Mononuclear cell (primary cell): Measurements from ENCODE around the gene HOMER1. TPM values are rescaled to one million over a fixed set of nuclear protein-coding genes. Genes with fewer than 3 reads are reported as not detected.

Experiments
- H3K27me3 ChIP-seq: 2 replicates; pipeline ENCODE4 v1.6.0; 2011; ENCODE audit warnings: low read length, control low read depth; ENCODE audit not compliant: insufficient read depth
- H3K4me1 ChIP-seq: 2 replicates; pipeline ENCODE4 v1.5.1; 2011; ENCODE audit warnings: mild to moderate bottlenecking, low read length, control low read depth; ENCODE audit not compliant: insufficient read depth
- H3K4me3 ChIP-seq: 2 replicates; pipeline ENCODE4 v1.5.1; 2011; ENCODE audit warnings: mild to moderate bottlenecking, low read length, moderate library complexity
- H3K9me3 ChIP-seq: 2 replicates; pipeline ENCODE4 v1.5.1; 2011; ENCODE audit warnings: low read depth, mild to moderate bottlenecking, control low read depth, low read length
- total RNA-seq: library from RNA; depleted of rRNA; stranded (reverse); fragments of >200 nt; gene quantifications from one replicate; pipeline ENCODE4 v1.2.3, GENCODE V29; 2012

The HOMER1 gene
- total RNA-seq, 1 donor: 9.7 TPM

- no peak overlapping the region for H3K4me3 ChIP-seq
- peaks cover 4% of the 10 kb centered on the region for H3K27me3 ChIP-seq
- no peaks in the 10 kb centered on the region for H3K4me1 ChIP-seq
- no peaks in the 10 kb centered on the region for H3K9me3 ChIP-seq
Measured at GRCh38 chr5:79487251-79487650, 26.7 kb downstream of the HOMER1 start.

- H3K4me3 ChIP-seq: no peak overlapping the region
- H3K4me1 ChIP-seq: no peaks in the 10 kb centered on the region
- peaks cover 4% of the 10 kb centered on the region for H3K27me3 ChIP-seq
- no peaks in the 10 kb centered on the region for H3K9me3 ChIP-seq
Measured at GRCh38 chr5:79486116-79486515, 27.8 kb downstream of the HOMER1 start.

DNA sequence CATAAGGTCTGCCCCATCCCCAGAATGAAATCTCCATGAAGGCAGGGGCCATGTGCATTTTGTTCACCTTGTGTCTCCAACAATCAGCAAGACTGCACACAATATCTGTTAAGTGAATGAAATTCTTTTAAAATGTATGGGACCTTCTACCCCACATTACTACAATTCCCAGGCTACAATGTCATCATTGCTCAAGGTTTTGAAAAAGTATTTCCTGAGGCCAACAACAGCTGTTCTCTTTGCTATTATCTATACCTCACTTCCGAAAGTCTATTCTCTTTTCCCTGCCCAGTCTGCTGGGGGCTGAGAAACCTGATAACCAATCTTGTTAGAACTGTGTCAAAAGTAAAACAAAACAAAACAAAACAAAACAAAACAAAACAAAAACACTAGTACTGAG lies 29.2 kb downstream of the HOMER1 start:
- Histone ChIP-seq H3K4me3 (no peak overlapping the region), H3K27me3 (peaks cover 2% of the 10 kb centered on the region), H3K4me1 (no peaks in the 10 kb centered on the region), H3K9me3 (no peaks in the 10 kb centered on the region)

DNA sequence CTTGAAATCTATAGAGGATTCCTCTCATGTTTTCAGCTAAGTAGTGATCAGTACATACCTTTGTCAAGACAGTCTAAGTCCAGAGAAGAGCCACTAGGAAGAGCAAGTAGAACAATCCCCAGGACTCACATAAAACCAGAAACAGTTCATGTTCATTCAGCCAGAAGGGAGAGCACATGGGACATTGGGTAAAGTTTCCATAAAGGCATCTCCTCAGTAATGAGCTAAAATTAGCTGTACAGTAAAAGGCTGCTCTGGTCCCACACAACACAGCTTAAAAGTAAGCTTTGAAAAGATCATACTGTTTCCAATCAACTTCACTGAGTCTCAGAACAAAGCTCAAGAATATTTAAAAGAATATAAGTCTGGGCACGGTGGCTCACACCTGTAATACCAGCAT lies 32.4 kb downstream of the HOMER1 start:
- H3K27me3 ChIP-seq: no peaks in the 10 kb centered on the region
- H3K4me1 ChIP-seq: no peaks in the 10 kb centered on the region
- no peak overlapping the region for H3K4me3 ChIP-seq
- no peaks in the 10 kb centered on the region for H3K9me3 ChIP-seq

GRCh38 chr5:79480991-79481390 lies 32.9 kb downstream of the HOMER1 start:
- no peaks in the 10 kb centered on the region for H3K9me3 ChIP-seq
- H3K4me3 ChIP-seq: no peak overlapping the region
- no peaks in the 10 kb centered on the region for H3K4me1 ChIP-seq
- H3K27me3 ChIP-seq: no peaks in the 10 kb centered on the region

DNA sequence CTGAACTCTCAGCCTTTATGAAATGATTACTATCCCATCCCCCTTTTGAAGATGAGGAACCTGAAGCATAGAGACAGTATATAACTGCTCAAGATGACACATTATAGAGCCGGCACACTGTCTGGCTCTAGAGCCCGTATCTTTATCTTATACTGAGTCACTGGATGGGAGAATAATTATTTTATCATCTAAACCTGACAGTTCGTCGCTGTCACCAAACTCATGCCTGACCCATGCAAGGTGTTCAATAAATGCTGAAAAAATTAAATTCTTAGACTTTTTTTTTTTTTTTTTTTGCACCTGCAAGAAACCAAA lies 38.8 kb downstream of the HOMER1 start:
- Histone ChIP-seq H3K4me1 (no peaks in the 10 kb centered on the region), H3K27me3 (no peaks in the 10 kb centered on the region), H3K4me3 (no peak overlapping the region), H3K9me3 (no peaks in the 10 kb centered on the region)

- no peaks in the 10 kb centered on the region for H3K27me3 ChIP-seq
- H3K4me3 ChIP-seq: no peak overlapping the region
- no peaks in the 10 kb centered on the region for H3K9me3 ChIP-seq
- no peaks in the 10 kb centered on the region for H3K4me1 ChIP-seq
Measured at GRCh38 chr5:79474367-79475151, 39.4 kb downstream of the HOMER1 start.

- H3K4me1 ChIP-seq: no peaks in the 10 kb centered on the region
- H3K4me3 ChIP-seq: no peak overlapping the region
- no peaks in the 10 kb centered on the region for H3K9me3 ChIP-seq
- H3K27me3 ChIP-seq: no peaks in the 10 kb centered on the region
Measured at GRCh38 chr5:79471556-79471955, 42.4 kb downstream of the HOMER1 start.

- Histone ChIP-seq H3K4me3 (no peak overlapping the region), H3K27me3 (no peaks in the 10 kb centered on the region), H3K4me1 (no peaks in the 10 kb centered on the region), H3K9me3 (no peaks in the 10 kb centered on the region)
Measured at GRCh38 chr5:79464695-79465332, 49.1 kb downstream of the HOMER1 start.

GRCh38 chr5:79464278-79464677 lies 49.7 kb downstream of the HOMER1 start:
- H3K4me3 ChIP-seq: no peak overlapping the region
- H3K9me3 ChIP-seq: no peaks in the 10 kb centered on the region
- H3K27me3 ChIP-seq: no peaks in the 10 kb centered on the region

DNA sequence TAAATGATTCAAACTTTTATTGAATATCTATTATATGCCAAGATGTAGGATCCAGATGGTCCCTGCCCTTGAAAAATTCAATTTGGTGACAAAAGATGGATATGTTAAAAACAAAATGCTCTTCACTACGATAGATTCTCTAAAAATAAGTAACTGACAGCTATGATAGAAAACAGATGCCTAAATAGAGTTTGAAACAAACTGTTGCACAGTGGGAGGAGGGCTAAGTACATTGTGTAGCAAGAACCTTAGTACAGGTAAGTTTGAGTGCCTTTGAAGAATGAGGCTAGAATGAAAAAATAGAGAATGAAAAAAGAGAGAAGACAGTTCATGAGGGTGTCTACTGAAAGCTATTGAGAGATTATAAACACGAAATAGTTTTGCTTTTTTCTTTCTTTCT lies 54.3 kb downstream of the HOMER1 start:
- H3K9me3 ChIP-seq: no peaks in the 10 kb centered on the region
- H3K4me3 ChIP-seq: no peak overlapping the region
- no peaks in the 10 kb centered on the region for H3K4me1 ChIP-seq
- no peaks in the 10 kb centered on the region for H3K27me3 ChIP-seq

More at GRCh38 chr5:79464278-79464677, 49.7 kb downstream of the HOMER1 start:
- H3K4me1 ChIP-seq: no peaks in the 10 kb centered on the region

DNA sequence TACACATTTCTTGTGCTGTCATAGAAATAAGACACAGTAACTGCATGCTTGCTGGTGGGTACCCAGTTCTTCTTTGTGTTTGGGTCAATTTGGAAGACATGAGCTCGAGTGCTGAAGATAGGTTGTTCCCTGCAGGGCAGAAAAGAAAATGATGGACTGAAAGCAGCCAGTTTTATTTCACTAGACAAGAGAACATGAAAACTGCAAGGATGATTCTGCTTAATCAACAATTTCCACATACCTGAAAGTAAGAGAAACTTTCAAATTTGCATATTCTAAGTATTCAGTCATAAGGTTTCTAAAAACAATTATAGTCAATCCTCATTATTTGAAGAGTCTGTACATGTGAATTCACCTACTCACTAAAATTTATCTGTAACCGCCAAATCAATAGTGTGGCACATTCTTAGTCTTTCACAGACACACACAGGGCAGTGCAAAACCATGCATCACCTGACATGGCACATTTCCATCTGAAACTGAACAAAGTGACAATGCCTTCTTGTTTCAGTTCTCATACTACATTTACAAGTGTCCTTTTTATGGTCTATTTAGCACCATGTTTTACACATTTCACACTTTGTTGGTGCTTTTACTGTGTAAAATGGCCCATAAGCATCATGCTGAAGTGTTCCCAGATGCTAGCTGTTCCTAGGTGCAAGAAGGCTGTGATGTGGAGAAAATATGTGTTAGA lies 56.9 kb downstream of the HOMER1 start:
- no peak overlapping the region for H3K4me3 ChIP-seq

DNA sequence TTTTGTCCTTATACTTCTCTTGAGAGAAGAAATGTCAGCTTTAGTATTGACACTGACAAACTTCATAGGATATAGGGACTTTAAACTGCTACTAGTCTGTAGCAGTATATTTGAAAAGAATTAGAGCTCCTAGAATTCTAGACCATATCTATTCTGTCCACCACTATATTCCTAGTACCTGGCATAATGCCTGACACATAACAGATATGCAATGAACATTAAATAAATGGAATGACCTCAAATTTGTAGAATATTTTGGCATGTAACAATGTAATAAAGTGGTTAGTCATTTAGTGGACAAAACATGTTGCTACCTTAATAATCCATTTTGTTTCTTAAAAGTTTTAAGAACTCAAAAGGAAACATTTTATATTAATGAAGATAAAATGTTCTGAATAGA lies 57.5 kb downstream of the HOMER1 start:
- H3K4me3 ChIP-seq: no peak overlapping the region
- H3K27me3 ChIP-seq: no peaks in the 10 kb centered on the region
- H3K4me1 ChIP-seq: no peaks in the 10 kb centered on the region
- H3K9me3 ChIP-seq: no peaks in the 10 kb centered on the region

More for the DNA sequence above, 56.9 kb downstream of the HOMER1 start:
- no peaks in the 10 kb centered on the region for H3K4me1 ChIP-seq
- H3K9me3 ChIP-seq: no peaks in the 10 kb centered on the region
- no peaks in the 10 kb centered on the region for H3K27me3 ChIP-seq

DNA sequence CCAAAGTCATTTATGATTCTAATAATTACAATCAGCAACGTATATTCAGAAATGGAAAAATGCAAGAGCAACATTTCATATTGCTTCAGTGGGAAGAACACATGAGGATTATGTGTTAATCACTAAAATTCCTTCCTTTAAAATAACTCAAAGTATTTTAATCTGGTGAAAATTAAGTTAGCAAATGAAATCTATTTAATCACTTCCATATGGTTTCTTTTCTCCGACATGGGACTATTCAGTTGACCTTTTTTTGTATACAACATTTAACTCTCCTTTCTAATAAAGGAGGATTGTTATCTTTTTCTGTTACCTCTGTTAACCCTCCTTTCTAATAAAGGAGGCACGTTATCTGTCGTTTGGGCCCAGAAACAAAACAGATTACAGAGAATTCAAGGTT lies 59.9 kb downstream of the HOMER1 start:
- Histone ChIP-seq H3K27me3 (no peaks in the 10 kb centered on the region), H3K4me1 (no peaks in the 10 kb centered on the region), H3K9me3 (no peaks in the 10 kb centered on the region), H3K4me3 (no peak overlapping the region)

- H3K27me3 ChIP-seq: no peaks in the 10 kb centered on the region
- no peaks in the 10 kb centered on the region for H3K9me3 ChIP-seq
- H3K4me1 ChIP-seq: no peaks in the 10 kb centered on the region
- H3K4me3 ChIP-seq: no peak overlapping the region
Measured at GRCh38 chr5:79448336-79448735, 65.6 kb downstream of the HOMER1 start.
